ENCODE data around the gene LEMD1.

LEMD1 gene

GRCh38 chr1:205332015-205332791 is 89.7 kb downstream of the LEMD1 start:
- no peak for DNase-seq (ENCODE audit: low read depth in 1 of 2, low spot score in 1 of 2)
- in situ Hi-C loops (cut with HindIII; ENCODE audit: low pct_unique_long_range_greater_than_20kb, low sequenced_read_pairs), result no loop called here

More at GRCh38 chr1:205332015-205332791, 89.7 kb downstream of the LEMD1 start:
- no peak for TF ChIP-seq JUND (IDR thresholded peaks at IDR 0.05; ENCODE audit: low read depth)
